ENCODE results near the gene ANTXR1. TPM values are rescaled to one million over a fixed set of nuclear protein-coding genes. Genes with fewer than 3 reads are reported as not detected.

ANTXR1 gene
- total RNA-seq, 1 experiment from 2014 or later, result 30.8 TPM

DNA sequence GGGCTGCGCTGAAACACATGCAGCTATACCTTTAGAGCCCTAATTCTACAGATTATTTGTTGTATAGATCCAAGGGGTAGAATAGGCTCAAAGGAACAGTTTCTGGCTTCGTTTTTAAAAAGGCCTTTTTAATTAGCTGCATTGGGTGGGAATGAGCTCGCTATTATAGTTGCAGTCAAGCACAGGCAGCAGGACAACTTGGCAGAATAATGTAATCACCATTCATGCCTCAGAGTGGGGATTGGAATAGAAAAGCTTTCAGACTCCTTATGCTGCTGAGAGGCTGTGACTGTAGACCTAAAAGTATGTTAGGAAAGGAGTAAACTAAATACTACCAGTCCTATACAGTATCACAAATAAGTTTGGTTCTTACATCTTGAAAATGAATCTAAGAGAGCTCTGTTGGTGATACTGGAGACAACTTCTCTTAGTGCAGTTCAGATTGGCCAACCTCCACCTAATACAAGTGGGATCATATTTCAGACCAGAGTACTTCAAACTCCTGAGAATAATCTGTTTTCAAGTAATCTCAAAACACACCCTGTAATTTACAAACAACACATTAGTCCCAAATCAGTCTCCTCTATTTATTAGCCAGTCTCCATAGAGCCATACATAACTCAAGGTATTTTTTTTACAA, 121.4 kb downstream of the ANTXR1 start:
- H3K4me3 ChIP-seq, result no peak overlapping the region
- H3K36me3 ChIP-seq, result peaks cover 7% of the 10 kb centered on the region
- no peaks in the 10 kb centered on the region for H3K9me3 ChIP-seq (replicated peaks)
- no peak overlapping the region for H3K27ac ChIP-seq
- H3K27me3 ChIP-seq (replicated peaks), result no peaks in the 10 kb centered on the region
- H3K4me1 ChIP-seq (replicated peaks), result peaks cover 22% of the 10 kb centered on the region
- DNase-seq (ENCODE audit: low read depth in 1 of 2, low spot score in 2 of 2), result no peak

DNA sequence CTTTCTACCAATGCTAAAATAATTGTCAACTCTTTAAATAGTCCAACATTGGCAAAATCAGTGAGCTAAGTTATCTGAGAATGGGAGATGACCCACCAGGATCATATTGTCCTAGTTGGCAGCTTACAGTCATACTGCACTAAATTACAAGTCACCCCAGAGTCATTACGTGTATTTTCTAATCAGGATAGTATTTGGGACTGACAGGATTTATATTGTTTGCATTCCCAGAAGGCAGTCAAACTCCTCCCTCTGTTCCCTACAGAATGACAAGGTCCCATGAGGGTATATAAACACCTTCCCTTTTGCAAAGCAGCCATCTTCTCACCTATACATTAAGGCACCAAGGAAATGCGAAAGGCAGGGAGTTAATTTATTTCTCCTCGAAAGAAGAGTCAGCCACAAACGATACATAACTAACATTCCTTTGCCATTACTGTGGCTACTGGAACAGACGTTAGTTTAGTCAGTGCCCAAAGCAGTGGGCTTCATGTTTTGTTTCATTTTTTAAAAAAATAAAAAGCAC, 125.3 kb downstream of the ANTXR1 start:
- Histone ChIP-seq H3K4me1 (replicated peaks) (peaks cover 30% of the 10 kb centered on the region), H3K36me3 (peaks cover 15% of the 10 kb centered on the region), H3K4me3 (no peak overlapping the region), H3K27me3 (replicated peaks) (no peaks in the 10 kb centered on the region), H3K9me3 (replicated peaks) (no peaks in the 10 kb centered on the region), H3K27ac (peak overlapping the region; percentile 88)
- peak; percentile 50 to 84 for DNase-seq (ENCODE audit: low read depth in 1 of 2, low spot score in 2 of 2)

DNA sequence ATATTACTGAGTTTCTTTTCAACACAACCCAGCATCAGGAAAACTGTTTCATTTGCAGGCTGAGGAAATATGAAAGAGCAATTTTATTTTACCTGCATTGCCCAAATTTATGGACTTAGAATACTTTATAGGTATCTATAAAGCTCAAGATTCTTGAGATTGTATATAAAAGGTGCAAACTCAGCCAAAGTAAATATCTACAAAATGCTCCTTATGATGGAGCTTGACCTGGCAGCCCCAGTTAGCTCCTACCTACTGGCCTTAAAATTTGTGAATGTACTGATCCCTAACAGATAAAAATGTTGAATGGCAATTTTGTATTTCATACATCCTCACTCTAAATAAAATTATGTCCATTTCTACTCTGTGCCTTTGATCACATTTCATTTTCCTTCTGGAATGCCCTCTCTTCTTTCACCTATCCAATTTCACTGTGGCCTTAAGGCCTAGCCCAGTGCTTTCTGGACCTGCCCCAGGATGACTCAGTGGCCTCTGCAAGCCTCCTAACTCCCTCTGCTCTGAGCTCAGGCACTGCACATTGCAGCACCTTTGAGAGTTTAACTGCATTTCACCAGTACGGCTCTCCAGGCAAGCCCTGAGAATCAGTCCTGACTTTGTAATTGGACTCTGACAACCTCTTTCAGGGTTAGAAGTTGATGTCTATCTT, 125.9 kb downstream of the ANTXR1 start:
- H3K4me3 ChIP-seq, result no peak overlapping the region
- H3K9me3 ChIP-seq (replicated peaks), result no peaks in the 10 kb centered on the region
- no peaks in the 10 kb centered on the region for H3K27me3 ChIP-seq (replicated peaks)
- H3K27ac ChIP-seq, result peak overlapping the region; percentile 88
- peaks cover 36% of the 10 kb centered on the region for H3K4me1 ChIP-seq (replicated peaks)
- H3K36me3 ChIP-seq, result peaks cover 15% of the 10 kb centered on the region
- peak; percentile 67 to 78 for DNase-seq (ENCODE audit: low read depth in 1 of 2, low spot score in 2 of 2)

DNA sequence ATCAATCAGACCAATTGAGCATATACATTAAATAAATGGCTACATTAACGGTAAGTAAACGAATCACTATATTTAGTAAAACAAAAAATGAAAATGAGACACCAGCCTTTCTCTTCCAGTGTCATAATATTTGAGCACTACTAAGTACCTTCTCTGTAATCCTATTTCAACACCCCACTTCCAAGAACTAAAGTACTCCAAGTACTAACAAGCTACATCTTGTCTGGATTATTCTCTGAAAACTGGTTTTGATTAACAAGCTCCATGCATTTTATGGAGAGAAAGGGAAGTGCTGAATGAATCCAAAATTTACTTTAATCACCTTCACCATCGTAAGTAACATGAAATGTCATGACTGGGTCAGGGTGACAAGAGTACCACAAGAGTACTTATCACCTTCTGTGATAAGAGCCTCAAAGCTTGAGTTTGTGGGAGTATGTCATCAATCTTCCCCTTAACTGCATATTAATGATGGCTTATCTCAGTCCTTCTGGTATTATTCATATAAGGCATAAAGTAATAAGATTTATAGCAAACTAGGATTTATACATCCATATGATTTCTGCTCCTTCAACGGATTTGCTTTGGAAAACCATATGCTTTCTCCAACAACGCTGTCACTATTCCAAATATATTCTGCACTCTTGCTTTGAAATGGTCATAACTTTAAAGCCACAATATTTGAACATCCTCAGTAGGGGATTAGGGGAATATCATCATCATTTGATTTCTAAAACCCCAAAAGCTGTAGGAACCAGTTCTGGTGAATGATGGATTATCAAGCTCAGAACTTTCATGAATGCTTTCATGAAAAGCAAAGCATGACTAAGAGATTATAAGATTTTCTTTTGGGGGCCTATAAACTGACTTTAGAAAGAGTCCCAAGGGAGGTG, 127.0 kb downstream of the ANTXR1 start:
- Histone ChIP-seq H3K36me3 (peaks cover 15% of the 10 kb centered on the region), H3K4me3 (no peak overlapping the region), H3K27me3 (replicated peaks) (no peaks in the 10 kb centered on the region), H3K27ac (peak overlapping the region; percentile 88), H3K4me1 (replicated peaks) (peaks cover 38% of the 10 kb centered on the region), H3K9me3 (replicated peaks) (no peaks in the 10 kb centered on the region)
- DNase-seq (ENCODE audit: low read depth in 1 of 2, low spot score in 2 of 2), result no peak

DNA sequence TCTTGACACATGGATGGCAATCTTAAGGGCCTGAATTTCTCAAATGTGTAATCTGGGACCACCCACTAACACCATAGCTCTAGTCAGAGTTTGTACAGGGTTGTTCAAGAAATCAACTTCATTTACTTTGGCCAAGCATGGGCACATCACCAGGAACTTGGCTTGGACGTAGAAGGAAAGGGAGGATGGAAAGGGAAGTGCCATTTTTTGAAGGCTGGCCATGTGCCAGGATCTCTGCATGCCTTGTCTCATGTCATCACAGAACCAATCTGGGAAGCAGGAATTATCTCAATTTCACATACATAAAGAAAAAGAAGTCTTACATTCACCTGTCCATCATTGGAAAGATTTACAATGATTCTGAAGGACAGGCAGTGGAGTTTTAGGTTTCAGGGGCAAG, 128.1 kb downstream of the ANTXR1 start:
- Histone ChIP-seq H3K4me1 (replicated peaks) (peaks cover 38% of the 10 kb centered on the region), H3K27ac (no peak overlapping the region)

DNA sequence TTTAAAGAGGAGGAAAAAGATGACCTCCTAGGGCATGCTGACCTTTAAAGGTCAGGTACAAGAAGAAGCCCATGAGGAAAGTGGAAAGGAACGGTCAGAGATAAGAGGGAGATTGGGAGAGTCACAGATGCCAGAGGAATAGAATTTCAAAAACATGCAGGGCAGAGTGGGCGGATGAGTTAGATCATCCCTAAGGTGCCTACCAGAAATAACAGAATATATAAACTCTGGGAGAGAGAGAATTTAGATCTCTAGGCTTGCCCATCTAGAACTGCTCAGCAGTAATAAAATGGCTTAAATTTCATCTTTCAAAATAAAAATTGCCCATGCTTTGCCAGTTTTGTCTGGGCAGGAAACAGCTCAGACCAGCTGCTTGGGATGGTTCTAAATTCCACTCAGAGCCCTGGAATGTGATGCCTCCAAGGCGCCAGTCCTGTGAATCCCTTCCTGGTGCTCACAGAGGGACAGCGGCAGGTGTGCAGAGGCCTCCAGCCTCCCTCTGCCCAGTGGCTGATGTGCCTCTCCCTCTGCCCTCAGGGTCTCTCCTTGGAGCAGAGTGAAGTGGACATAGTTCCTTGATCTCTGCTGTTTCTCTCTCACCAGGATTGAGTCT, 130.9 kb downstream of the ANTXR1 start:
- H3K27me3 ChIP-seq (replicated peaks), result no peaks in the 10 kb centered on the region
- peaks cover 27% of the 10 kb centered on the region for H3K4me1 ChIP-seq (replicated peaks)
- H3K4me3 ChIP-seq, result no peak overlapping the region
- no peak for DNase-seq (ENCODE audit: low read depth in 1 of 2, low spot score in 2 of 2)
- peaks cover 15% of the 10 kb centered on the region for H3K36me3 ChIP-seq
- no peak overlapping the region for H3K27ac ChIP-seq
- H3K9me3 ChIP-seq (replicated peaks), result no peaks in the 10 kb centered on the region

More for the DNA sequence above, 128.1 kb downstream of the ANTXR1 start:
- peaks cover 15% of the 10 kb centered on the region for H3K36me3 ChIP-seq
- H3K9me3 ChIP-seq (replicated peaks), result no peaks in the 10 kb centered on the region
- no peak for DNase-seq (ENCODE audit: low read depth in 1 of 2, low spot score in 2 of 2)
- H3K4me3 ChIP-seq, result no peak overlapping the region
- H3K27me3 ChIP-seq (replicated peaks), result no peaks in the 10 kb centered on the region

DNA sequence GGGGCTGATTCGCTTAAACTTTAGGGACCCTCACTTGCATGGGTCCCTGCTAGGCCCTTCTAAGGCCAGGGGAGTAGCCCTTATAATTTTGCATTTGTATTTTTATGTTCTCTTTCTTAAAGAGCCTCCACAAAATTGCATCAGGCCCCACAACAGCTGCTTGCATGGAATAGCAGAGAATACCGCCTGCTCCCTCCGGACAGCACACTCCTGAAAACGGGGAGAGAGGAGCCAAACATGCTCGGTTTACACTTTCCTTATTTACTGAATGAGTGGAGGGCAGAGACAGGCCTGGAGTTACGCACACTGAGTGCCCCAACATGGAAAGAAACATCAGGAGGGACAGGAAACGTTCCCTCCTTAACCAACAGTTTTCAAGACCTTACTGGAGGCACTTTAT, 132.2 kb downstream of the ANTXR1 start:
- DNase-seq (ENCODE audit: low read depth in 1 of 2, low spot score in 2 of 2), result no peak
- H3K4me1 ChIP-seq (replicated peaks), result peaks cover 22% of the 10 kb centered on the region

DNA sequence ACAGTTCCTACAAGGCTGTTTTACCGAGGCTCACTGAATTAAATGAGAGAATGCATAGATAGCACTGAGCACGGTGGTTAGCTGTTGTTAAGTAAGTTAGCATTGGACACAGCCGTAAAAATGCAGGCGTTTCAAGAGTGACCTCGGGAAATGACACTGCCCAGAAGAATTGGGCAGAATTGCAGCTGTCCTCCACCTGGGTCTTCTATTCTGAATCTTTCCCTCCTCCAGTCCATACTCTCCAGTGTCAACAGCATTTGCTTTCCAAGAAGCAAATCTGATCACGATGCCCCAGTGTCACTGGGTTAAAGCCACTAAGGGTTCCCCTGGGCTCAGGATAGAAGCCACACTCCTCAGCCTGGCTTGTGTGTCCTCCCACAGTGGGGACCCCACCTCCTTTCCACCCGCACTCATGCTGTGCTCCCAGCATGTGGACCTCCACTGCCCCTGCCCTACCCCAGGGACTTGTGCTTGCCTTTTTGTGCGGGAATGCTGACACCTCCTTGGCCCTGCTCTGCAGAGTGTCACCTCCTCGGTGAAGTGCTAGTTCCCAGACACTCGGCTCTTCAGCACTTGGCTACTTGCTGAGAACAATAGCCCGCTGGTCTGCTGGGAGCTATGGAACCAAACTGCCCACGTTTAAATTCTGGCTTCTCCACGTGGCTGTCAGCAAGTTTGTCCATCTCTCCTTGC, 135.0 kb downstream of the ANTXR1 start:
- no peak overlapping the region for H3K27ac ChIP-seq
- no peak for DNase-seq (ENCODE audit: low read depth in 1 of 2, low spot score in 2 of 2)
- no peaks in the 10 kb centered on the region for H3K9me3 ChIP-seq (replicated peaks)
- no peaks in the 10 kb centered on the region for H3K27me3 ChIP-seq (replicated peaks)
- no peak overlapping the region for H3K4me3 ChIP-seq
- H3K4me1 ChIP-seq (replicated peaks), result peaks cover 22% of the 10 kb centered on the region
- peaks cover 17% of the 10 kb centered on the region for H3K36me3 ChIP-seq

More for the DNA sequence above, 132.2 kb downstream of the ANTXR1 start:
- Histone ChIP-seq H3K27me3 (replicated peaks) (no peaks in the 10 kb centered on the region), H3K27ac (no peak overlapping the region), H3K4me3 (no peak overlapping the region), H3K36me3 (peaks cover 5% of the 10 kb centered on the region), H3K9me3 (replicated peaks) (no peaks in the 10 kb centered on the region)

DNA sequence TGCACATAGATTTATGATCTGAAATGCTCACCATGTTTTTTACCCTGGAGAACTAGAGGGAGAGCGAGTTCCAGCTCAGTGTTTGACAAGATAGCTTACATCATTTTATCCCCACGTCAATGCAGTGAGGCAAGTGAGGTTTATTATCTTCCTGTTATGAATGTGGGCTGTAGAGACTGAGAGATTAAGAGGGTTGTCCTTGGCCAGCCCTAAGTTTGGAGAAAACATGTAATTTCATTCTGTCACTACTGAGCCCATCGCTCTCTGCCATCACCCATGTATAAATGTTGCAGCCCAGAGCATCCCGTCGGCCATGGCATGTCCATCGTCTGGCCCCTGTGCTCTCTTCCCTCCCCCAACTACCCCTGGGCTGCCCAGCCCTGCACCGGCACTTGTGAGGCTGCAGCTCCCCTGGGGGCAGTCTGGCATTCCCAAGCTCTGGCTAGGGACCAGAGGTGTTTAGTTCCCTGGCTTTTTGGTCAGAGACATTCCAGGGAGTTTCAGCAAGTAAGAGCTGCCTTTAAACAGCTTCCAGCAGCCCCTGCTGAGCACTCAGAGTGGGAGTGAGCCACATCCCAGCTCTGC, 136.7 kb downstream of the ANTXR1 start:
- H3K4me1 ChIP-seq (replicated peaks), result peaks cover 21% of the 10 kb centered on the region
- DNase-seq (ENCODE audit: low read depth in 1 of 2, low spot score in 2 of 2), result no peak
- H3K27ac ChIP-seq, result no peak overlapping the region
- no peaks in the 10 kb centered on the region for H3K27me3 ChIP-seq (replicated peaks)
- no peaks in the 10 kb centered on the region for H3K9me3 ChIP-seq (replicated peaks)
- peaks cover 30% of the 10 kb centered on the region for H3K36me3 ChIP-seq
- H3K4me3 ChIP-seq, result no peak overlapping the region

DNA sequence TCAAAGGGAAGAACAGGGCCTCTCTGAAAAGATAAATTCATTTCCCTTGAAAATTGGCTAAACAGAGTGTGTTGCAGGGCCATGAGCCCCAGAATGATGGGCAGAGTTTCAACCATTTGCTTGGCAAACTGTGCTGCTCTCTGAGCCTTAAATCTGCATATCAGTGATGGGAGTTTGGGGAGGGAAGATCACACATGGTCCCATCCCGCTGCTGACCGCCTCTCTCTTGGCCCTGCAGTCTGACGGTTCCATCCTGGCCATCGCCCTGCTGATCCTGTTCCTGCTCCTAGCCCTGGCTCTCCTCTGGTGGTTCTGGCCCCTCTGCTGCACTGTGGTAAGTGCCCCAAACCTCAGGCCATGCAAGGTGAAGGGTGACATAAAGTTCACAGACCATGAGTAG, 139.0 kb downstream of the ANTXR1 start:
- Histone ChIP-seq H3K4me3 (no peak overlapping the region), H3K27ac (no peak overlapping the region), H3K9me3 (replicated peaks) (no peaks in the 10 kb centered on the region), H3K4me1 (replicated peaks) (peaks cover 21% of the 10 kb centered on the region), H3K36me3 (peaks cover 40% of the 10 kb centered on the region), H3K27me3 (replicated peaks) (no peaks in the 10 kb centered on the region)
- DNase-seq (ENCODE audit: low read depth in 1 of 2, low spot score in 2 of 2), result no peak

DNA sequence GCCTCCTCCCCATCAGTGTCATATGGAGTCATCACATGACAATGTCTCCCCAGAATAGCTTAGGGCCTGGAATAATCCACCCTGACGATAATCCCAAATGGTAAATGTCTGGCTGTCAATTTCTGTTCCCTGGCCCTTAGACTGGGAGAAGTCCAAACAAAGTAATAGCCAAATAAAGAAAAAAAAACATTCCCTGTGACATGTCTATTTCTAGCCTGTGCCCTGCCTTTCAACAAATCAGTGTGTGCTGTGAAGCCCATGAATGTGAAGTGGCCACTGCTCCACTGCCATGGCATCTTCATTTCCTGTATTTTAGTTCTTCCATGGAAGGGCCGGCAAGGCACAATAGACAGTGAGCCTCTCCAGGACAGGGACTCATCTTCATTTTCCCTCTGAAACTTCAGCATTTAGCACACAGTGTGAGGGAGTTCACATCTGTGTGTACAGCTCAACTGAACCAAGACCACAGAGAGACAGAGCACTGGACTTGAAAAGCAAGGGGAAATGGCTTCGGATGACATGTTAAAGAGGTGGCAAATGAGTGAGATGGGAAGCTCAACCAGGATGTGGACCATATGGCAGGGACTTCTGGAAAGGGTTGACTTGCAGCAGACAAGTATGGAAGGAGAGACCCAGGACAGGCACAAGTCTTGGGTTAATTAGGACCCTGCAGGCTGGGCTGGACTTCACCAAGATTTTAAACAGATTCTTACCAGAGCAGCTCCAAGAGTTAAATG, 140.0 kb downstream of the ANTXR1 start:
- DNase-seq (ENCODE audit: low read depth in 1 of 2, low spot score in 2 of 2), result no peak
- H3K4me3 ChIP-seq, result no peak overlapping the region
- no peaks in the 10 kb centered on the region for H3K27me3 ChIP-seq (replicated peaks)
- H3K4me1 ChIP-seq (replicated peaks), result peaks cover 16% of the 10 kb centered on the region
- peaks cover 40% of the 10 kb centered on the region for H3K36me3 ChIP-seq
- H3K9me3 ChIP-seq (replicated peaks), result no peaks in the 10 kb centered on the region
- no peak overlapping the region for H3K27ac ChIP-seq

DNA sequence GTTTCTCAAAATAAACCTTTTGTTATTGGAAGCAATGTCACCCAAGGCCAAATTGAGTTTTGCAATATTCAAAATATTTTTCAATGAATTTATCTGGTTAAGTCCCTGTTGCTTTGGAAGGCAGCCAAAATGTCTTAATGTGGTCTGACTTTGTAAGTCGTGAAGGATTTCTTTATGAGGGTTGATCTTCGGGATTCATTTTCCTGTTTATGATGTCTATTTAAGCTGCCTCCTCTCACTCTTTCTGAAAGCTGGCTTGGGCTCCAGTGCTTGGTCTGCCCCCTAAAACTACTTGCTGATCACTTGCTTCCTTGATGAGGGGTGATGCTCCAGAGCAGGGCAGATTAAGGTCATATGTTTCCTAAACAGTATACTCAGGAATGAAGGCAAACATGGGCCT, 141.1 kb downstream of the ANTXR1 start:
- no peaks in the 10 kb centered on the region for H3K9me3 ChIP-seq (replicated peaks)
- no peak overlapping the region for H3K4me3 ChIP-seq
- no peak overlapping the region for H3K27ac ChIP-seq
- DNase-seq (ENCODE audit: low read depth in 1 of 2, low spot score in 2 of 2), result no peak
- peaks cover 16% of the 10 kb centered on the region for H3K4me1 ChIP-seq (replicated peaks)
- H3K36me3 ChIP-seq, result peaks cover 40% of the 10 kb centered on the region
- no peaks in the 10 kb centered on the region for H3K27me3 ChIP-seq (replicated peaks)
